ENCODE results near the gene TSC22D1. TPM values are rescaled to one million over a fixed set of nuclear protein-coding genes. Genes with fewer than 3 reads are reported as not detected.

TSC22D1 gene
- total RNA-seq, 1 experiment from 2014 or later = 72.5 TPM

DNA sequence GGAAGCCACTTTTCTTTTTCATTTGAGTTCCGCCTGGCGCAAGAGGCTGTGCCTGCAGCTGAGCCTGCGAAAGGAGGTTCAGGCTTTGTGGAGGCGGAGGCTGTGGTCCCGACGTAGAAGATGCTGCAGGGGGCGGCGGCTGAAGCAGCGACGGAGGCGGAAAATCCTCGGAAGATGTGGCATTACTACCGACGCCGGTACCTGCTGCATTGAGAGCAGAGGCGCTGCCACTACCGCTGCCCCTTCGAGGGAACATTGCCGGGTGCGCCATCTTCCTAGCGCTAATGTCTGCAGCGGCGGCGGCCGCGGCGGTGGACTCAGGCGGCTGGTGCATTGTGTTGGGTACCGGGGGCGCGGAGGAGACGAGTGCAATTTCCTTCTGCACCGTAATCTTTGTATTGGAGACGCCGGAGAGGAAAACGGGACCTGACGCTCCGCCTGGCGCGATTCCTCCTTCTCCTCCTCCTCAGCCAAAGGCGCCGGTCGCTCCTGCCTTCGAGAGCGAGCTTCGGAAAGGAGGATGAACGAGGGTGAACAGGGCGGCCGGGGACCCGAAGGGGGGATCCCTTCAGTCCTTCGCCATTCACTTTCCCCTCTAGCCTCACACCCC, at the start of gene TSC22D1 (continued):
- TF ChIP-seq, protein P1, sequence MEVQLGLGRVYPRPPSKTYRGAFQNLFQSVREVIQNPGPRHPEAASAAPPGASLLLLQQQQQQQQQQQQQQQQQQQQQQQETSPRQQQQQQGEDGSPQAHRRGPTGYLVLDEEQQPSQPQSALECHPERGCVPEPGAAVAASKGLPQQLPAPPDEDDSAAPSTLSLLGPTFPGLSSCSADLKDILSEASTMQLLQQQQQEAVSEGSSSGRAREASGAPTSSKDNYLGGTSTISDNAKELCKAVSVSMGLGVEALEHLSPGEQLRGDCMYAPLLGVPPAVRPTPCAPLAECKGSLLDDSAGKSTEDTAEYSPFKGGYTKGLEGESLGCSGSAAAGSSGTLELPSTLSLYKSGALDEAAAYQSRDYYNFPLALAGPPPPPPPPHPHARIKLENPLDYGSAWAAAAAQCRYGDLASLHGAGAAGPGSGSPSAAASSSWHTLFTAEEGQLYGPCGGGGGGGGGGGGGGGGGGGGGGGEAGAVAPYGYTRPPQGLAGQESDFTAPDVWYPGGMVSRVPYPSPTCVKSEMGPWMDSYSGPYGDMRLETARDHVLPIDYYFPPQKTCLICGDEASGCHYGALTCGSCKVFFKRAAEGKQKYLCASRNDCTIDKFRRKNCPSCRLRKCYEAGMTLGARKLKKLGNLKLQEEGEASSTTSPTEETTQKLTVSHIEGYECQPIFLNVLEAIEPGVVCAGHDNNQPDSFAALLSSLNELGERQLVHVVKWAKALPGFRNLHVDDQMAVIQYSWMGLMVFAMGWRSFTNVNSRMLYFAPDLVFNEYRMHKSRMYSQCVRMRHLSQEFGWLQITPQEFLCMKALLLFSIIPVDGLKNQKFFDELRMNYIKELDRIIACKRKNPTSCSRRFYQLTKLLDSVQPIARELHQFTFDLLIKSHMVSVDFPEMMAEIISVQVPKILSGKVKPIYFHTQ (CRISPR knock-in tag; IDR thresholded peaks at IDR 0.05) = no peak
- TF ChIP-seq, protein P2, sequence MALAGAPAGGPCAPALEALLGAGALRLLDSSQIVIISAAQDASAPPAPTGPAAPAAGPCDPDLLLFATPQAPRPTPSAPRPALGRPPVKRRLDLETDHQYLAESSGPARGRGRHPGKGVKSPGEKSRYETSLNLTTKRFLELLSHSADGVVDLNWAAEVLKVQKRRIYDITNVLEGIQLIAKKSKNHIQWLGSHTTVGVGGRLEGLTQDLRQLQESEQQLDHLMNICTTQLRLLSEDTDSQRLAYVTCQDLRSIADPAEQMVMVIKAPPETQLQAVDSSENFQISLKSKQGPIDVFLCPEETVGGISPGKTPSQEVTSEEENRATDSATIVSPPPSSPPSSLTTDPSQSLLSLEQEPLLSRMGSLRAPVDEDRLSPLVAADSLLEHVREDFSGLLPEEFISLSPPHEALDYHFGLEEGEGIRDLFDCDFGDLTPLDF (CRISPR knock-in tag; IDR thresholded peaks at IDR 0.05) = no peak
- TF ChIP-seq, protein P3, sequence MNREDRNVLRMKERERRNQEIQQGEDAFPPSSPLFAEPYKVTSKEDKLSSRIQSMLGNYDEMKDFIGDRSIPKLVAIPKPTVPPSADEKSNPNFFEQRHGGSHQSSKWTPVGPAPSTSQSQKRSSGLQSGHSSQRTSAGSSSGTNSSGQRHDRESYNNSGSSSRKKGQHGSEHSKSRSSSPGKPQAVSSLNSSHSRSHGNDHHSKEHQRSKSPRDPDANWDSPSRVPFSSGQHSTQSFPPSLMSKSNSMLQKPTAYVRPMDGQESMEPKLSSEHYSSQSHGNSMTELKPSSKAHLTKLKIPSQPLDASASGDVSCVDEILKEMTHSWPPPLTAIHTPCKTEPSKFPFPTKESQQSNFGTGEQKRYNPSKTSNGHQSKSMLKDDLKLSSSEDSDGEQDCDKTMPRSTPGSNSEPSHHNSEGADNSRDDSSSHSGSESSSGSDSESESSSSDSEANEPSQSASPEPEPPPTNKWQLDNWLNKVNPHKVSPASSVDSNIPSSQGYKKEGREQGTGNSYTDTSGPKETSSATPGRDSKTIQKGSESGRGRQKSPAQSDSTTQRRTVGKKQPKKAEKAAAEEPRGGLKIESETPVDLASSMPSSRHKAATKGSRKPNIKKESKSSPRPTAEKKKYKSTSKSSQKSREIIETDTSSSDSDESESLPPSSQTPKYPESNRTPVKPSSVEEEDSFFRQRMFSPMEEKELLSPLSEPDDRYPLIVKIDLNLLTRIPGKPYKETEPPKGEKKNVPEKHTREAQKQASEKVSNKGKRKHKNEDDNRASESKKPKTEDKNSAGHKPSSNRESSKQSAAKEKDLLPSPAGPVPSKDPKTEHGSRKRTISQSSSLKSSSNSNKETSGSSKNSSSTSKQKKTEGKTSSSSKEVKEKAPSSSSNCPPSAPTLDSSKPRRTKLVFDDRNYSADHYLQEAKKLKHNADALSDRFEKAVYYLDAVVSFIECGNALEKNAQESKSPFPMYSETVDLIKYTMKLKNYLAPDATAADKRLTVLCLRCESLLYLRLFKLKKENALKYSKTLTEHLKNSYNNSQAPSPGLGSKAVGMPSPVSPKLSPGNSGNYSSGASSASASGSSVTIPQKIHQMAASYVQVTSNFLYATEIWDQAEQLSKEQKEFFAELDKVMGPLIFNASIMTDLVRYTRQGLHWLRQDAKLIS (CRISPR knock-in tag; IDR thresholded peaks at IDR 0.05; ENCODE audit: borderline replicate concordance) = no peak
- TF ChIP-seq SMAD3 (CRISPR knock-in tag; IDR thresholded peaks at IDR 0.05; ENCODE audit: borderline replicate concordance) (no peak), RORB (CRISPR knock-in tag; IDR thresholded peaks at IDR 0.05) (no peak), ZNF317 (CRISPR knock-in tag; IDR thresholded peaks at IDR 0.05; ENCODE audit: borderline replicate concordance, low read depth) (no peak), ZNF219 (CRISPR knock-in tag; IDR thresholded peaks at IDR 0.05; ENCODE audit: borderline replicate concordance) (no peak), SOX15 (CRISPR knock-in tag; IDR thresholded peaks at IDR 0.05) (no peak), ZNF423 (CRISPR knock-in tag; IDR thresholded peaks at IDR 0.05) (no peak), CREB1 (CRISPR knock-in tag; IDR thresholded peaks at IDR 0.05) (0 out of 2 replicates have a peak, but pooled peaks have one; percentile 21), ZNF396 (CRISPR knock-in tag; IDR thresholded peaks at IDR 0.05; ENCODE audit: borderline replicate concordance) (no peak), NR3C1 (CRISPR knock-in tag; conservative IDR thresholded peaks at IDR 0.05; ENCODE audit: low read depth) (no peak), ZNF671 (CRISPR knock-in tag; IDR thresholded peaks at IDR 0.05) (no peak), HMGA2 (CRISPR knock-in tag; IDR thresholded peaks at IDR 0.05) (no peak), OVOL2 (CRISPR knock-in tag; IDR thresholded peaks at IDR 0.05; ENCODE audit: borderline replicate concordance) (no peak), TEAD1 (CRISPR knock-in tag; IDR thresholded peaks at IDR 0.05) (no peak), FOXK1 (CRISPR knock-in tag; IDR thresholded peaks at IDR 0.05) (peak; percentile 66; the same call in 1 of the 2 replicates), ESRRA (CRISPR knock-in tag; IDR thresholded peaks at IDR 0.05; ENCODE audit: borderline replicate concordance) (no peak), IRF2 (CRISPR knock-in tag; IDR thresholded peaks at IDR 0.05; ENCODE audit: borderline replicate concordance, low read depth) (no peak)
- TF ChIP-seq, protein P4, sequence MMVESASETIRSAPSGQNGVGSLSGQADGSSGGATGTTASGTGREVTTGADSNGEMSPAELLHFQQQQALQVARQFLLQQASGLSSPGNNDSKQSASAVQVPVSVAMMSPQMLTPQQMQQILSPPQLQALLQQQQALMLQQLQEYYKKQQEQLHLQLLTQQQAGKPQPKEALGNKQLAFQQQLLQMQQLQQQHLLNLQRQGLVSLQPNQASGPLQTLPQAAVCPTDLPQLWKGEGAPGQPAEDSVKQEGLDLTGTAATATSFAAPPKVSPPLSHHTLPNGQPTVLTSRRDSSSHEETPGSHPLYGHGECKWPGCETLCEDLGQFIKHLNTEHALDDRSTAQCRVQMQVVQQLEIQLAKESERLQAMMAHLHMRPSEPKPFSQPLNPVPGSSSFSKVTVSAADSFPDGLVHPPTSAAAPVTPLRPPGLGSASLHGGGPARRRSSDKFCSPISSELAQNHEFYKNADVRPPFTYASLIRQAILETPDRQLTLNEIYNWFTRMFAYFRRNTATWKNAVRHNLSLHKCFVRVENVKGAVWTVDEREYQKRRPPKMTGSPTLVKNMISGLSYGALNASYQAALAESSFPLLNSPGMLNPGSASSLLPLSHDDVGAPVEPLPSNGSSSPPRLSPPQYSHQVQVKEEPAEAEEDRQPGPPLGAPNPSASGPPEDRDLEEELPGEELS (CRISPR knock-in tag; IDR thresholded peaks at IDR 0.05) = 0 out of 2 replicates have a peak, but pooled peaks have one; percentile 30
- TF ChIP-seq, protein P5, sequence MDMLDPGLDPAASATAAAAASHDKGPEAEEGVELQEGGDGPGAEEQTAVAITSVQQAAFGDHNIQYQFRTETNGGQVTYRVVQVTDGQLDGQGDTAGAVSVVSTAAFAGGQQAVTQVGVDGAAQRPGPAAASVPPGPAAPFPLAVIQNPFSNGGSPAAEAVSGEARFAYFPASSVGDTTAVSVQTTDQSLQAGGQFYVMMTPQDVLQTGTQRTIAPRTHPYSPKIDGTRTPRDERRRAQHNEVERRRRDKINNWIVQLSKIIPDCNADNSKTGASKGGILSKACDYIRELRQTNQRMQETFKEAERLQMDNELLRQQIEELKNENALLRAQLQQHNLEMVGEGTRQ (CRISPR knock-in tag; IDR thresholded peaks at IDR 0.05) = no peak
- TF ChIP-seq, protein P6, sequence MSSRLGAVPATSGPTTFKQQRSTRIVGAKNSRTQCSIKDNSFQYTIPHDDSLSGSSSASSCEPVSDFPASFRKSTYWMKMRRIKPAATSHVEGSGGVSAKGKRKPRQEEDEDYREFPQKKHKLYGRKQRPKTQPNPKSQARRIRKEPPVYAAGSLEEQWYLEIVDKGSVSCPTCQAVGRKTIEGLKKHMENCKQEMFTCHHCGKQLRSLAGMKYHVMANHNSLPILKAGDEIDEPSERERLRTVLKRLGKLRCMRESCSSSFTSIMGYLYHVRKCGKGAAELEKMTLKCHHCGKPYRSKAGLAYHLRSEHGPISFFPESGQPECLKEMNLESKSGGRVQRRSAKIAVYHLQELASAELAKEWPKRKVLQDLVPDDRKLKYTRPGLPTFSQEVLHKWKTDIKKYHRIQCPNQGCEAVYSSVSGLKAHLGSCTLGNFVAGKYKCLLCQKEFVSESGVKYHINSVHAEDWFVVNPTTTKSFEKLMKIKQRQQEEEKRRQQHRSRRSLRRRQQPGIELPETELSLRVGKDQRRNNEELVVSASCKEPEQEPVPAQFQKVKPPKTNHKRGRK (CRISPR knock-in tag; IDR thresholded peaks at IDR 0.05; ENCODE audit: borderline replicate concordance) = no peak
- TF ChIP-seq, protein P7, sequence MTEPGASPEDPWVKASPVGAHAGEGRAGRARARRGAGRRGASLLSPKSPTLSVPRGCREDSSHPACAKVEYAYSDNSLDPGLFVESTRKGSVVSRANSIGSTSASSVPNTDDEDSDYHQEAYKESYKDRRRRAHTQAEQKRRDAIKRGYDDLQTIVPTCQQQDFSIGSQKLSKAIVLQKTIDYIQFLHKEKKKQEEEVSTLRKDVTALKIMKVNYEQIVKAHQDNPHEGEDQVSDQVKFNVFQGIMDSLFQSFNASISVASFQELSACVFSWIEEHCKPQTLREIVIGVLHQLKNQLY (CRISPR knock-in tag; IDR thresholded peaks at IDR 0.05) = no peak
- TF ChIP-seq, protein P8, sequence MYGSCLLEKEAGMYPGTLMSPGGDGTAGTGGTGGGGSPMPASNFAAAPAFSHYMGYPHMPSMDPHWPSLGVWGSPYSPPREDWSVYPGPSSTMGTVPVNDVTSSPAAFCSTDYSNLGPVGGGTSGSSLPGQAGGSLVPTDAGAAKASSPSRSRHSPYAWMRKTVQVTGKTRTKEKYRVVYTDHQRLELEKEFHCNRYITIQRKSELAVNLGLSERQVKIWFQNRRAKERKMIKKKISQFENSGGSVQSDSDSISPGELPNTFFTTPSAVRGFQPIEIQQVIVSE (CRISPR knock-in tag; IDR thresholded peaks at IDR 0.05; ENCODE audit: borderline replicate concordance) = no peak
- TF ChIP-seq, protein P9, sequence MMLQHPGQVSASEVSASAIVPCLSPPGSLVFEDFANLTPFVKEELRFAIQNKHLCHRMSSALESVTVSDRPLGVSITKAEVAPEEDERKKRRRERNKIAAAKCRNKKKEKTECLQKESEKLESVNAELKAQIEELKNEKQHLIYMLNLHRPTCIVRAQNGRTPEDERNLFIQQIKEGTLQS (CRISPR knock-in tag; conservative IDR thresholded peaks at IDR 0.05) = 0 out of 2 replicates have a peak, but pooled peaks have one; percentile 31

Data from WTC11 (cell line).